ENCODE measurements around the gene STYK1.

GRCh38 chr12:10632226-10632625 lies 41.6 kb downstream of the STYK1 start:
- TF ChIP-seq CTCF (conservative IDR thresholded peaks at IDR 0.05; ENCODE audit: low read length), result no peak
- TF ChIP-seq EZH2phosphoT487 (IDR thresholded peaks at IDR 0.05; ENCODE audit: borderline replicate concordance), result no peak

Measured in Loucy (cell line).